ENCODE results near the gene ATAD3B.
A peak's percentile ranks its signal among the peaks of the same experiment; 100 is the strongest.

DNA sequence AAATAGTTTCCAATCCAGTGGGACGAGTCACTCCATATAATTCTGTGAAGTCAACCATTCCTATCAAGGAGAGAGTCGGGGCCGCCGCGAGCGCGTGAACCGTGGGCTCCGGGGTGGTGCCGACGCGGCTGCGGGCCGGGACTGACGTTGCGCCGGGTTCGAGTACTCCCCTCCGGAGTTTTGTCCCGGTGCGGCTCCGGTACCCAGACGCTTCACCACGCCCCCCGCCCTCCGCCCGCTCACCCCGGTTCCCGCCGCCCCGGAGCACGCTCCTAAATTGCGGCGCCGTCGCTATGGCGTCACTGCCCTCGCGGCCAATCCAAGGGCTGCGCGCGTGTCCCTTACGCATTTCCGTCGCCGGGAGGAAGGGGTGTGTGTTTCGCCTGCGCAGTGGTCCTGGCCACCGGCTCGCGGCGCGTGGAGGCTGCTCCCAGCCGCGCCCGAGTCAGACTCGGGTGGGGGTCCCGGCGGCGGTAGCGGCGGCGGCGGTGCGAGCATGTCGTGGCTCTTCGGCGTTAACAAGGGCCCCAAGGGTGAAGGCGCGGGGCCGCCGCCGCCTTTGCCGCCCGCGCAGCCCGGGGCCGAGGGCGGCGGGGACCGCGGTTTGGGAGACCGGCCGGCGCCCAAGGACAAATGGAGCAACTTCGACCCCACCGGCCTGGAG is at the start of gene ATAD3B:
- TF ChIP-seq CTCF (IDR thresholded peaks at IDR 0.05) = no peak
- TF ChIP-seq POLR2A (IDR thresholded peaks at IDR 0.05) = peak in 1 of 2 donors; percentile 34
- TF ChIP-seq POLR2AphosphoS5 (IDR thresholded peaks at IDR 0.05) = peak; percentile 65 to 85 (median 74)
- peak in 1 of 4 donors; percentile 69 for TF ChIP-seq EP300 (IDR thresholded peaks at IDR 0.05)
